ENCODE data around the gene MTO1.
"Not testable (repeated sequence)": the region's sequence is repeated elsewhere in the genome, so short reads cannot be mapped to it uniquely, and the experiment has no call there.

GRCh38 chr6:73505705-73506104 is 44.2 kb downstream of the MTO1 start:
- TF ChIP-seq CTCF (IDR thresholded peaks at IDR 0.05); EP300 (IDR thresholded peaks at IDR 0.05; ENCODE audit: borderline replicate concordance in 1 of 2, low read depth in 1 of 2, low read length in 1 of 2); GABPA (IDR thresholded peaks at IDR 0.05; ENCODE audit: low read depth); SMC3 (IDR thresholded peaks at IDR 0.05; ENCODE audit: low read depth, low read length); USF2 (IDR thresholded peaks at IDR 0.05; ENCODE audit: borderline replicate concordance, low read depth, low read length); SIN3A (IDR thresholded peaks at IDR 0.05; ENCODE audit: borderline replicate concordance, low read depth, low read length): not testable (repeated sequence)
- TF ChIP-seq, protein P1, sequence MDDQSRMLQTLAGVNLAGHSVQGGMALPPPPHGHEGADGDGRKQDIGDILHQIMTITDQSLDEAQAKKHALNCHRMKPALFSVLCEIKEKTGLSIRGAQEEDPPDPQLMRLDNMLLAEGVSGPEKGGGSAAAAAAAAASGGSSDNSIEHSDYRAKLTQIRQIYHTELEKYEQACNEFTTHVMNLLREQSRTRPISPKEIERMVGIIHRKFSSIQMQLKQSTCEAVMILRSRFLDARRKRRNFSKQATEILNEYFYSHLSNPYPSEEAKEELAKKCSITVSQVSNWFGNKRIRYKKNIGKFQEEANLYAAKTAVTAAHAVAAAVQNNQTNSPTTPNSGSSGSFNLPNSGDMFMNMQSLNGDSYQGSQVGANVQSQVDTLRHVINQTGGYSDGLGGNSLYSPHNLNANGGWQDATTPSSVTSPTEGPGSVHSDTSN (IDR thresholded peaks at IDR 0.05): not testable (repeated sequence)
- TF ChIP-seq, protein P2, sequence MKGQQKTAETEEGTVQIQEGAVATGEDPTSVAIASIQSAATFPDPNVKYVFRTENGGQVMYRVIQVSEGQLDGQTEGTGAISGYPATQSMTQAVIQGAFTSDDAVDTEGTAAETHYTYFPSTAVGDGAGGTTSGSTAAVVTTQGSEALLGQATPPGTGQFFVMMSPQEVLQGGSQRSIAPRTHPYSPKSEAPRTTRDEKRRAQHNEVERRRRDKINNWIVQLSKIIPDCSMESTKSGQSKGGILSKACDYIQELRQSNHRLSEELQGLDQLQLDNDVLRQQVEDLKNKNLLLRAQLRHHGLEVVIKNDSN (IDR thresholded peaks at IDR 0.05; ENCODE audit: borderline replicate concordance, low read depth): not testable (repeated sequence)
- TF ChIP-seq, protein P3, sequence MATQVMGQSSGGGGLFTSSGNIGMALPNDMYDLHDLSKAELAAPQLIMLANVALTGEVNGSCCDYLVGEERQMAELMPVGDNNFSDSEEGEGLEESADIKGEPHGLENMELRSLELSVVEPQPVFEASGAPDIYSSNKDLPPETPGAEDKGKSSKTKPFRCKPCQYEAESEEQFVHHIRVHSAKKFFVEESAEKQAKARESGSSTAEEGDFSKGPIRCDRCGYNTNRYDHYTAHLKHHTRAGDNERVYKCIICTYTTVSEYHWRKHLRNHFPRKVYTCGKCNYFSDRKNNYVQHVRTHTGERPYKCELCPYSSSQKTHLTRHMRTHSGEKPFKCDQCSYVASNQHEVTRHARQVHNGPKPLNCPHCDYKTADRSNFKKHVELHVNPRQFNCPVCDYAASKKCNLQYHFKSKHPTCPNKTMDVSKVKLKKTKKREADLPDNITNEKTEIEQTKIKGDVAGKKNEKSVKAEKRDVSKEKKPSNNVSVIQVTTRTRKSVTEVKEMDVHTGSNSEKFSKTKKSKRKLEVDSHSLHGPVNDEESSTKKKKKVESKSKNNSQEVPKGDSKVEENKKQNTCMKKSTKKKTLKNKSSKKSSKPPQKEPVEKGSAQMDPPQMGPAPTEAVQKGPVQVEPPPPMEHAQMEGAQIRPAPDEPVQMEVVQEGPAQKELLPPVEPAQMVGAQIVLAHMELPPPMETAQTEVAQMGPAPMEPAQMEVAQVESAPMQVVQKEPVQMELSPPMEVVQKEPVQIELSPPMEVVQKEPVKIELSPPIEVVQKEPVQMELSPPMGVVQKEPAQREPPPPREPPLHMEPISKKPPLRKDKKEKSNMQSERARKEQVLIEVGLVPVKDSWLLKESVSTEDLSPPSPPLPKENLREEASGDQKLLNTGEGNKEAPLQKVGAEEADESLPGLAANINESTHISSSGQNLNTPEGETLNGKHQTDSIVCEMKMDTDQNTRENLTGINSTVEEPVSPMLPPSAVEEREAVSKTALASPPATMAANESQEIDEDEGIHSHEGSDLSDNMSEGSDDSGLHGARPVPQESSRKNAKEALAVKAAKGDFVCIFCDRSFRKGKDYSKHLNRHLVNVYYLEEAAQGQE (IDR thresholded peaks at IDR 0.05; ENCODE audit: low read depth, low read length): not testable (repeated sequence)
- TF ChIP-seq, protein P4, sequence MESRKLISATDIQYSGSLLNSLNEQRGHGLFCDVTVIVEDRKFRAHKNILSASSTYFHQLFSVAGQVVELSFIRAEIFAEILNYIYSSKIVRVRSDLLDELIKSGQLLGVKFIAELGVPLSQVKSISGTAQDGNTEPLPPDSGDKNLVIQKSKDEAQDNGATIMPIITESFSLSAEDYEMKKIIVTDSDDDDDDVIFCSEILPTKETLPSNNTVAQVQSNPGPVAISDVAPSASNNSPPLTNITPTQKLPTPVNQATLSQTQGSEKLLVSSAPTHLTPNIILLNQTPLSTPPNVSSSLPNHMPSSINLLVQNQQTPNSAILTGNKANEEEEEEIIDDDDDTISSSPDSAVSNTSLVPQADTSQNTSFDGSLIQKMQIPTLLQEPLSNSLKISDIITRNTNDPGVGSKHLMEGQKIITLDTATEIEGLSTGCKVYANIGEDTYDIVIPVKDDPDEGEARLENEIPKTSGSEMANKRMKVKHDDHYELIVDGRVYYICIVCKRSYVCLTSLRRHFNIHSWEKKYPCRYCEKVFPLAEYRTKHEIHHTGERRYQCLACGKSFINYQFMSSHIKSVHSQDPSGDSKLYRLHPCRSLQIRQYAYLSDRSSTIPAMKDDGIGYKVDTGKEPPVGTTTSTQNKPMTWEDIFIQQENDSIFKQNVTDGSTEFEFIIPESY (IDR thresholded peaks at IDR 0.05; ENCODE audit: borderline replicate concordance, low read depth): not testable (repeated sequence)
